HG02852 (cell line): ENCODE data around the gene PCNX2.

Experiments used
- ATAC-seq: cut with Tn5 transposase; IDR thresholded peaks from one replicate; pipeline ENCODE4 v1.9.1; 2021; ENCODE audit warnings: mild to moderate bottlenecking, moderate library complexity; ENCODE audit not compliant: unreplicated experiment

PCNX2 gene

DNA sequence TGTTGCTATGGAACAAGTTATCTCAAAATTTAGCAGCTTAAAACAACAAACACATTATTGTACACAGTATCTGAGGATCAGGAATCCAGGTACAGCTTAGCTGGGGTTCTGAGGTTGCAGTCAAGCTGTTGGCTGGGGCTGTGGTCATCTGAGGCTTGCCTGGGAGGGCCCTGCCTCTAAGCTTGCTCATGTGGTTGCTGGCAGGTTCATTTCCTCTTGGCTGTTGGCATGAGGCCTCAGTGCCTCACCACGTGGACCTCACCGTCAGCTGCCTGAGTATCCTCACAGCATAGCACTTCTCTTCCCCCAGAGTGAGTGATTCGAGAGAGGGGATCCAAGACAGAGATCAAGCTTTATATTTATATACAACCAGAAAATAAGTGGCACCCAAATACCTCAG, 326.6 kb downstream of the PCNX2 start:
- no peak for ATAC-seq

GRCh38 chr1:232968391-232968790, 327.1 kb downstream of the PCNX2 start:
- no peak for ATAC-seq

- ATAC-seq: no peak
These were observed 328.9 kb downstream of the PCNX2 start for GRCh38 chr1:232966663-232967062.

DNA sequence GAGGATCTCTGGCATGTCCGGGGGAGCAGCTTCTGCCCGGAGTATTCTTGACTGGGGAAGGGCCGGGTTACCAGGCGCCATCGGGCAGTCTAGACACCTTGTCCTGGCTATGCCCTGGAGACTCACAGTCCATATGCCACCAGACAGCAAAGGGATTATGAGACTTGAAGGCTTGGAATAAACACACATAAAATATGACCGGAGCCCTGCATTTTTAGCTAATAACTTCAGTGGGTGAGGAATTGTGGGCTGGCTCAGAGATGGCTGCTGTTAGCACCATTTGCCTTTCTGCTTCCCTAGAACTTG, 329.7 kb downstream of the PCNX2 start:
- ATAC-seq: no peak

DNA sequence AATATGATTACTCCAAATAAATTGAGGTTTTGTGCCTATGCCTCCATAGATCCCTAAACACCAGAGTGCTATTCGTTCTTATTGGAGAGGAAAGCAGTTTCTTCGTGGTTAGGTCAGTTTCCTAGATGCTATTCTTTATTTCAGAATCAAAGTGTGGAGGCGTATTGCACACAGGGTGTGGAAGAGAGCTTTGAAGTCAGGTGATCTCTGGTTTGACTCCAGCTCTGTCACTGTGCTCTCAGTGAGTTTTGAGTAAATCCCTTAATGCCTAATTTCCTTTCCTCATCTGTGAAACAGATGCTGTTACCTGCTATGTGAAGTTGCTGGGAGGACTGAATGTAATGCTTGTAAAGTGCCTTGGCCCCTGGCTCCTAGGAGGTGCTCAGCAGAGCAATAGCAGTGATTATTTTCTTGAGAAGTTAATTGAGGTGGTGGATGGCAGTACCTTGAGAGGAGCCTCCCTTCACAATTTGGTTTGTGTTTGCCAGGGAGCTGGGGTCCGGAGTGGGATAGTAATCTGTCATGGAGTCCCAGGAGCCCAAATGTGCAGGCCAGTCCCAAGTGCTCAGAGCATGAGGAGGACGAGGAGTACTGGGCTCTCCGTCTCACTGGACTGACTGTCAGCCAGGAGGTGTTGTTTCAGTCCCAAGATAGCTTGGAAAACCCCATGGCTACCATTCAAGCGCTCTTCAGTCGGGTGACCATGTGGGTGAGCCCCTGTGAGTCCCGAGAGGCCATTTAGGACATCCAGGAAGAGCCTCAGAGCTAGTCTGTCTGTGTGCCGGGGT, 330.2 kb downstream of the PCNX2 start:
- ATAC-seq: peak; percentile 47

DNA sequence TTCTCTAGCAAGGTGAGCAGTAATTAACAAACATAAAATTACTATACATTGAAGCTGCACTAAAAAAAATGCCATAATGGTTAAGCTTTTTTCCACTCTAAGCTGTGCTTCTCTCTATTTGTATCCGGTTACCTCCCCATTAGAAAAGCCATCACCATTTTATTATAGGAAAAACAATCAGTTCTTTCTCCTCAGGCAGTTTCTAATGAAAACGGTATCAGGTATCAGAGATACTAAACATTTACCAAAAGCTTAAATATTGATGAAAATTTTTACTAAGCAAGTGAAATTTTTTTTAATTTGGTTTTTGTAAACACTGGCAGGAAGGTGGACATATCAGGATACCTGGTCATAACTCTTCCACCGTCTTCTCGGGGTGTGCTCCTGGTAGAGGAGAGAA, 330.9 kb downstream of the PCNX2 start:
- ATAC-seq: no peak

DNA sequence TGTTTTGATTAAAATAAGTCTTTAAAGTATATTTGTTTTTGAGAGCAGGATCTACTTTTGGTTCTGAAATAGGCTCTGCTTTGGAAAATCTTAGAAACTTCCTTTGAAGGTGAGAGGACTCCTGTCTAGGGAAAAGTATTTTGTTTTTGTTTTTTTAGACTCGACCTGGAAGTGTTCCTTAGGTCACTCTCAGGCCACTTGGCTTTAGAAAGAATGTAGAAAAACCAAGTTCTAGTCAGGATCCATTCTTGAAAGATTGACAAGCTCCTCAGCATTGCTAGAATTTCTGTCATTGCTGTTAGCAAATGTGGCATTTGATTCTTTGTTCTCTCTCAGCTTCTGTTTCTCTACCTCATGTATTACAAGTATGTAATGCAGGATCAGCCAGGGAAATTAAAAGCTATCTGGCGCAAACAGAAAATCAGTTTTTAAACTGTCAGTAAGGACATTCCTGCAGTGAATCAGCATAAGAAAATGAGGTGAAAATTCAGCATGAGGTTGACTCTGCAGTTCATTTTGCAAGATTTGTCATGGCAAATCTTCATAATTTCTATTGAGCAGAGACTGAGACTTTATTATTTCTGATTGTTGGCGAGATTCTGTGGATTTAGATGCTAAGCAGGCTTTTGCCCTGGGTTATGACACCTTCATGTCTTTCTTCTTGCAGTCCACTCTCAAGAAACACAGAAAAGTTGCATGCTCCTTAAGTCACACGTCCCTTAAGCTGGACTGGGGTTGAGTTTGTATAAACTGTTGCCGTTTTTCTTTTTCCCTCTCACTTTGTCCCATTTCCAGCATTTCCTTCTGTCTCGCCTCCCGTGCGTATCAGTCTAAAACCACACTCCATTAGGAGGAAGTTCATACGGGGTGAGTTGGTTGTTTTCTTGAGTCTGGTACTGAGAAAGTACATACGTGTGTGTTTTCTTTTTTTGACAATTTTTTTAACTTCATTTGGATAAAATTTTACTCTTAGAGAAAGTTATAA, 332.5 kb downstream of the PCNX2 start:
- ATAC-seq: no peak

- ATAC-seq: no peak
These were observed 337.5 kb downstream of the PCNX2 start for GRCh38 chr1:232958067-232958466.

GRCh38 chr1:232956081-232956480, 339.4 kb downstream of the PCNX2 start:
- ATAC-seq: no peak

GRCh38 chr1:232954594-232955365, 340.7 kb downstream of the PCNX2 start:
- ATAC-seq: no peak

GRCh38 chr1:232952514-232953499, 342.7 kb downstream of the PCNX2 start:
- peak; percentile 57 for ATAC-seq

DNA sequence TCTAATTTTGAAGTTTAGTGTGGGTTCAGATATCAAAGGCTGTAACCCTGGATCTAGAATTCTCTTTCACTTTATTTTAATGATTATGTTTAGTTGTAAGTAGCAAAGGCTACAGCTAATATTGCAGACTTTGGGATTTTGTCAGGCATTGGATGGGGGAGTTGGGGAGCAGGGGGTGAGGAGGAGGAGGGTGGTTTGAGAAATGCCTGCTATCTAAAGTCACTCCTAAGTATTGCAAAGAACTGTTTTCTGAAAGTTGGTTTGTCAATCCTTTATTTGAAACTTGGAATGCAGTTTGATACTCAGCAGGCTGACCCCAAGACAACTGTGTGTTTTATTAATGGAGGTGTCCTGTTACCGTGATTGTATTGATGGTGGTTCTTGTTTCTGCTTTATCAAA, 343.9 kb downstream of the PCNX2 start:
- ATAC-seq: no peak

- peak; percentile 7 for ATAC-seq
These were observed 344.3 kb downstream of the PCNX2 start for GRCh38 chr1:232951180-232951579.

GRCh38 chr1:232950197-232951176, 345.0 kb downstream of the PCNX2 start, which contains the start of gene NTPCR:
NTPCR (plus strand) TSS chr1:232950611; CDS start chr1:232950711, 100 bp downstream.
- ATAC-seq: peak; percentile 76

GRCh38 chr1:232949636-232950196, 345.8 kb downstream of the PCNX2 start:
- ATAC-seq: no peak

DNA sequence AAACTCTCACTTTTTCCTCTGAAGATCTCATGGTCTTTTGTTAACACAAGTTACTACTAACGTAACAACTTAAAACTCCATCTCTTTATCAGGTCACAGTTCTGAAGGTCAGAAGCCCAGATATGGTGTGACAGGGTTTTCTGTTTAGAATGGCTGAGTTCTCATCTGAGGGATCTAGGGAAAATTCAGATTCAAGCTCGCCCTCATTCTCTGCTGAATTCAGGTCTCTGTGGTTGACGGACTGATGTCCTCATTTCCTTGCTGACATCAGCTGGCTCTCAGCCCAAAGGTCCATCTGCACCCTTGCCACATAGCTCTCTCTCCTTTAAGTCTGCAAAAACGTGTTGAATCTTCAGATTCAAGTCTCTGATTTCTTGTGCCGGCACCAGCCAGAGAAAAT, 351.2 kb downstream of the PCNX2 start:
- no peak for ATAC-seq

DNA sequence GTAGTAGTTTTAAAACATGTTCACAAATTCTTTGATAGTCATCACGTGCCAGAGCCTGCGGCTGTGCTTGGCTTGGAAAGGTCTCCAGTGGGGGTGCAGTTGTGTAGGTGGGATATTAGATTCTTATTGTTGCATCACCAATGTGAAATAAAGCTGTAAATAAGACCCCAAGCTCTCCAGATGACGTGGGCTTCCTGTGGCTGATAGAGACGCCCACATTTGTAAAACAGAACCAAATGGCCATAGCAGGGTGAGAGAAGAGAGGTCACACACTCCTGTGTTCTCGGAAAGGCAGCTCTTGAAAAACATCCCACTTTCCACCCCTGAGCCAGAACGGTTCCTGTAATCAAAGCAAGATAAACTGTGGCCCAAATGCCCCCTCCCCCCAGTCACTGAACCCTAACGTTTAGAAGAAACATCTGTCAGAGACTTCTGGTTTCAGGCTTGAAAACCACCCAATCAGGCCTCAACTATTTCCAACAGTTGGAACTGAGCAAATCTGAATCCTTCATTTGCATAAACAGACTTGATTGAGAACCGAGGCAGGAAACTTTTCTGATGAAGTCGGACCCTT, 351.8 kb downstream of the PCNX2 start:
- peak; percentile 73 for ATAC-seq
